Type B pancreatic cell (in vitro differentiated cells): ENCODE measurements around the gene LMAN2L. TPM values are rescaled to one million over a fixed set of nuclear protein-coding genes. Genes with fewer than 3 reads are reported as not detected.

Source experiments
- DNase-seq: peaks from one replicate; pipeline ENCODE4 v3.0.0; 2021; ENCODE audit warnings: mixed read lengths; ENCODE audit not compliant: unreplicated experiment; ENCODE audit errors: extremely low spot score
- H3K27ac Mint-ChIP-seq: 2 replicates; pipeline ENCODE4 v1.8.0; 2021; ENCODE audit warnings: mild to moderate bottlenecking, mixed read lengths
- H3K27me3 Mint-ChIP-seq: 2 replicates; pipeline ENCODE4 v1.8.0; 2021; ENCODE audit warnings: mixed read lengths
- H3K36me3 Mint-ChIP-seq: 2 replicates; pipeline ENCODE4 v1.8.0; 2021; ENCODE audit warnings: mixed read lengths
- H3K4me1 Mint-ChIP-seq: one replicate; pipeline ENCODE4 v1.8.0; 2021; ENCODE audit warnings: mixed read lengths; ENCODE audit not compliant: unreplicated experiment
- H3K4me3 Mint-ChIP-seq: 2 replicates; pipeline ENCODE4 v1.8.0; 2021; ENCODE audit warnings: mild to moderate bottlenecking, mixed read lengths
- H3K9me3 Mint-ChIP-seq: 2 replicates; pipeline ENCODE4 v1.8.0; 2021; ENCODE audit warnings: mixed read lengths
- total RNA-seq: library from RNA; stranded (reverse); gene quantifications from 2 replicates; pipeline ENCODE4 v1.2.1, GENCODE V29; 2021; ENCODE audit warnings: low replicate concordance
- TF ChIP-seq, protein P1 (sequence below): fragments of 200-600 bp; sonication (generic); conservative IDR thresholded peaks from 2 replicates; pipeline ENCODE4 v1.5.0; 2021; ENCODE audit warnings: antibody characterized with exemption, mild to moderate bottlenecking

Gene LMAN2L
- total RNA-seq, 1 donor from 2014 or later = 31.9 TPM

DNA sequence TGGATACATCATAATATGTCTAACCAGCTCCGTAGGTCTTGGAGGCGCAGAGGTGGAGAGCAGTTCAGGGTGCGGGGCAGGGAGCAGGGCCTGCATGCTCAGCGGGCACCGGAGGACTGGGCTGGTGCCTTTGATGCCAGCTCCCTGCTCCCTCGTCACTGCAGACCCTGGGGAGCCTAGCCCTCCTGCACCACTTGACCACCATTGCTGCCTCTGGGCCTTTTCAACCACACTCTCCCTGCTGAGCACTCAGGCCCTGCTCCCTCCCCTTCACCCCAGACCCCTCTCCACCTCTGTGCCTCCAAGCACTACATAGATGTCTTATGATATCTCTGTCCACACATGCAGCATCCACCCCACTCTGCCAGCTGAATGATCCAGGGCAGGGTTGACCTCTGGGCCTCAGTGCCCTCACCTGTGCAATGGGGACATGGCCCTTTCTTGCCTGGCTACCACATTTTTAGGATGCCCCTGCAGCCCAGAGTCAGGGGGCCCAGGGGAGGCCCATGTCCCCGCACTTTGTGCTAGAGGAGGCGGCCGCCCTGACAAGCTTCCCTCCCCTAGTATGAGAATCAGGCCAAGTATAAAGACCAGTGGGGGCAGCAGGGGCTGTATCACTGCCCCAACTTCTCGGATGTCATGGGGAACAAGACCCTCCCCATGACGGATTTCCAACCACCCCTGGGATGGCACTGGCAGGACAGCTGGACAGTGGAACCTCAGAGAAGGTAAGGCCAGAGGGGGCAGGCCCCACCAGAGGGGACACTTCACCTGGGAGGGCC lies 51.0 kb downstream of the LMAN2L start:
- H3K27me3 Mint-ChIP-seq = peaks cover 5% of the 10 kb centered on the region
- no peaks in the 10 kb centered on the region for H3K9me3 Mint-ChIP-seq
- no peak overlapping the region for H3K4me3 Mint-ChIP-seq
- no peak overlapping the region for H3K27ac Mint-ChIP-seq
- H3K4me1 Mint-ChIP-seq = peaks cover 5% of the 10 kb centered on the region
- no peaks in the 10 kb centered on the region for H3K36me3 Mint-ChIP-seq
- DNase-seq = no peak
- TF ChIP-seq, protein P1, sequence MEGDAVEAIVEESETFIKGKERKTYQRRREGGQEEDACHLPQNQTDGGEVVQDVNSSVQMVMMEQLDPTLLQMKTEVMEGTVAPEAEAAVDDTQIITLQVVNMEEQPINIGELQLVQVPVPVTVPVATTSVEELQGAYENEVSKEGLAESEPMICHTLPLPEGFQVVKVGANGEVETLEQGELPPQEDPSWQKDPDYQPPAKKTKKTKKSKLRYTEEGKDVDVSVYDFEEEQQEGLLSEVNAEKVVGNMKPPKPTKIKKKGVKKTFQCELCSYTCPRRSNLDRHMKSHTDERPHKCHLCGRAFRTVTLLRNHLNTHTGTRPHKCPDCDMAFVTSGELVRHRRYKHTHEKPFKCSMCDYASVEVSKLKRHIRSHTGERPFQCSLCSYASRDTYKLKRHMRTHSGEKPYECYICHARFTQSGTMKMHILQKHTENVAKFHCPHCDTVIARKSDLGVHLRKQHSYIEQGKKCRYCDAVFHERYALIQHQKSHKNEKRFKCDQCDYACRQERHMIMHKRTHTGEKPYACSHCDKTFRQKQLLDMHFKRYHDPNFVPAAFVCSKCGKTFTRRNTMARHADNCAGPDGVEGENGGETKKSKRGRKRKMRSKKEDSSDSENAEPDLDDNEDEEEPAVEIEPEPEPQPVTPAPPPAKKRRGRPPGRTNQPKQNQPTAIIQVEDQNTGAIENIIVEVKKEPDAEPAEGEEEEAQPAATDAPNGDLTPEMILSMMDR = no peak

DNA sequence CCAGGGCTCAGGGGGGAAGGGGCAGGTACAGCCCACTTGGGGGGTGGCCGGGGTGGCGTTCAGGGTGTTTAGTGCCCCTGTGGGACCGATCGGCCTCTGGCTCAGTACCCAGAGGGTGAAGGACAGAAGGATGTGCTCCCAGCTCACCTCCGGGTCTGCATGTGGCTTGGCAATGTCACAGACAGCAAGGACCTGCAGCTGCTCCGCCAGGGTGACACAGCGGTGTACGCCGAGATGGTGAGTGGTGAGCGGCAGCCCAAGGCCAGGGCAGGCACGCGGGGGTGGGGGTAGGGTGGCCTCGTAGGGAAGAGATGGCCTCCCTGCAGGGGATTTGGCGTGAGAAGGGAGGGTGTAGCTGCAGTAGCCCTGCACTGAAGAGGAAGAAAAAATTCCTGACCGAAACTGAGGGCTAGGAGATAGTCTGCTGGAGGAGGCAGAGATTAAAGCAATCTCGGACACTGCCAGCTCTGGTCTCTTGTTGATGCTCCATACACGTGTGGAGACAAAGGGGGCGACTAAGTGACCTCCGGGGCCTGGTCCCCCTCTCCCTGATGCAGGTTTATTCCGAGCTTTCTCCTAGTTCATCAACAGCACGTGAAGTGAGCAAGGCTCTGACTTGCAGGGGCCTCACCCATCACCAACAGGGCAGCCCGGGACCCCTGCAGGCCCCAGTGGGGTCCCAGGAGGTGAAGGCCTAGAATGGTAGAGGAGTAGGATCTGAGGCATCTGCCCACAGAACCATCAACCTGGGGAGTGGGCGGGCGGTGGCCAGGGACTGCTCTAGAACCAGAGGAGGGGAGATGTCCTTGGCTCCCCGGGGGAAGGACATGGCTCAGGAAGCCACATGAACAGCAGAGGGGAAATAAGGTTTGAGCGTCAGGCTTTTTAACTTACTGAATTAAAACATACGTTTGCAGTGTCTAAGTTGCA lies 51.9 kb downstream of the LMAN2L start:
- no peak overlapping the region for H3K4me3 Mint-ChIP-seq
- H3K27me3 Mint-ChIP-seq = peaks cover 5% of the 10 kb centered on the region
- H3K27ac Mint-ChIP-seq = no peak overlapping the region

DNA sequence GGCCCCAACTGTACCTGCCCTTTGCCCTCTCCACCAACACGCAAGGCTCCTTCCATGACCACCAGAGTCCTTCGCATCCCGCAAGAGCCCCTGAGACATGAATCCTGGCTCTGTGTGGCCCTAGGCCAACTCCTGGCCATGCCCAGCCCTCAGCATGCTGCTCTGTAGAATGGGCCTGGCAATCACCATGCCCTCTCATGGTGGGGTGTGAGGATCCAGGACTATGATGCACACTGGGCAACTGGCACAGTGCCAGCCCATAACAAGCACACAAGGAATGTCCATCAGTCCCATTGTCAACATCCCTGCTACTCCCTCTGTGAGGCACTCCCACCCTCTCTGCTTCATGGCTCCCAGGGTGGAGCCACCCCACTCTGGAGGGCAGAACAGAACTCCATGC lies 52.6 kb downstream of the LMAN2L start:
- H3K36me3 Mint-ChIP-seq = no peaks in the 10 kb centered on the region
- H3K27me3 Mint-ChIP-seq = peaks cover 5% of the 10 kb centered on the region
- no peak for DNase-seq
- TF ChIP-seq, protein P1 = no peak
- no peaks in the 10 kb centered on the region for H3K9me3 Mint-ChIP-seq
- H3K4me1 Mint-ChIP-seq = peaks cover 5% of the 10 kb centered on the region
- no peak overlapping the region for H3K27ac Mint-ChIP-seq
- H3K4me3 Mint-ChIP-seq = no peak overlapping the region

More for the DNA sequence above, 51.9 kb downstream of the LMAN2L start:
- Mint-ChIP-seq H3K9me3 (no peaks in the 10 kb centered on the region), H3K4me1 (peaks cover 5% of the 10 kb centered on the region), H3K36me3 (no peaks in the 10 kb centered on the region)
- TF ChIP-seq, protein P1 = no peak
- DNase-seq = no peak

DNA sequence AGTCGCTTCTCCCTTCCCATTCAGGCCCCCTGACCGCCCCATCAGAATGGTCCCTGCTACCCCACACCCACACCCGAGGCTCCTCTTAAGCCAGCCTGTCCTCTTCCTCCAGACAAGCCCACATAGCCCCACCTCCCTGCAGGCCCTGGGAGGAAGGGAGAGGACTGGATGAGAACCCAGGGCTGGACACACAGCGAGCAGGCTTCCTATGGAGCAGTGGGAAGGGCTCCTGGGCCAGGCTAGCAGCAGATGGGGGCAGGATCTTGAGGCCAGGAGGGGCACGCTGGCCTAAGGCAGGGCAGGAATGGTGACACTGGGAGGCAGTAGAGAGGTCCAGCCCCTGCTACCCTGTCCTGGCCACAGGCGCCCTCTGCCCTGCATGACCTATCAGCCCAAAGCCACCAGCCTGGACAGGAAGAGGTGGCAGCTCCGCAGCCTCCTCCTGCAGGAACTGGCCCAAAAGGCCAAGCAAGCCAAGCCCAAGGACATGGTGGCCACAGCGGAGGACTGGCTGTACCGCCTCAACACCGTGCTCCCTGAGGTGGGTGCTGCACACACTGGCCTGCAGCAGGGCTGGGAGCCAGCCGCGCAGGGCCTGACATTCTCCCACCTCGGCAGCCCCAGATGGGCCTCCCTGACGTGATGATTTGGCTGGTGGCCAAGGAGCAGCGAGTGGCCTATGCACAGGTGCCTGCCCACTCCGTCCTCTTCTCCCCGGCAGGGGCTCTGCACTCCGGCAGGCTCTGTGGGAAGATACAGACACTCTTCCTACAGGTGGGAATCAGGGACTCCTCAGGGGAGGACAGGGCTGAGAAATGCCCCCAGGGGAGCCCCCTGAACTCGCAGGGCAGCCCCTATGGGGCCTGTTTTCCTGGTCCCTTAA lies 54.0 kb downstream of the LMAN2L start:
- no peaks in the 10 kb centered on the region for H3K9me3 Mint-ChIP-seq
- TF ChIP-seq, protein P1 = no peak
- DNase-seq = no peak
- peaks cover 5% of the 10 kb centered on the region for H3K4me1 Mint-ChIP-seq
- peaks cover 5% of the 10 kb centered on the region for H3K27me3 Mint-ChIP-seq
- H3K36me3 Mint-ChIP-seq = no peaks in the 10 kb centered on the region
- H3K4me3 Mint-ChIP-seq = no peak overlapping the region
- no peak overlapping the region for H3K27ac Mint-ChIP-seq
